ENCODE measurements around the gene SH3GLB1. TPM values are rescaled to one million over a fixed set of nuclear protein-coding genes. Genes with fewer than 3 reads are reported as not detected.
"Not testable (repeated sequence)": the region's sequence is repeated elsewhere in the genome, so short reads cannot be mapped to it uniquely, and the experiment has no call there.

The SH3GLB1 gene
- total RNA-seq, 1 experiment from 2014 or later: 25.0 TPM

GRCh38 chr1:86696522-86696921 is 7.9 kb upstream of the SH3GLB1 start:
- H3K79me2 ChIP-seq (ENCODE audit: low read length): no peaks in the 10 kb centered on the region
- no peak overlapping the region for H3K27ac ChIP-seq (ENCODE audit: low read length)
- H3F3A ChIP-seq (ENCODE audit: low read length, unreplicated experiment): no peaks in the 10 kb centered on the region
- intact Hi-C loops (cut with micrococcal nuclease): no loop called here
- no peak overlapping the region for H3K4me3 ChIP-seq (ENCODE audit: low read length)
- BruUV-seq (replicated peaks): no TSS peak
- peaks cover 20% of the 10 kb centered on the region for H3K4me1 ChIP-seq (ENCODE audit: insufficient read depth, low read length)
- no peaks in the 10 kb centered on the region for H3K36me3 ChIP-seq (ENCODE audit: low read depth, low read length)
- ATAC-seq (peak; percentile 75), DNase-seq (peak; percentile 33)
- ChIA-PET POLR2A (ENCODE audit: unreplicated experiment) (no interaction called here), CTCF (no interaction called here)
- peak overlapping the region; percentile 66; the same call in 1 of the 2 replicates for H3K4me2 ChIP-seq (ENCODE audit: low read length)
- no peaks in the 10 kb centered on the region for H3K9me2 ChIP-seq (replicated peaks; ENCODE audit: low read length)
- no peaks in the 10 kb centered on the region for H3K9me3 ChIP-seq (ENCODE audit: low read length)
- H4K20me1 ChIP-seq (ENCODE audit: low read length): no peaks in the 10 kb centered on the region
- H3K27me3 ChIP-seq (ENCODE audit: low read length): no peaks in the 10 kb centered on the region
- TF ChIP-seq EZH2phosphoT487 (IDR thresholded peaks at IDR 0.05; ENCODE audit: borderline replicate concordance, low read length) (no peak), EZH2 (IDR thresholded peaks at IDR 0.05; ENCODE audit: low read length, unreplicated experiment) (no peak), CTCF (conservative IDR thresholded peaks at IDR 0.05; ENCODE audit: low read depth, low read length) (no peak)
- H3K9ac ChIP-seq (ENCODE audit: low read length): no peak overlapping the region
- no peak overlapping the region for H2AFZ ChIP-seq (ENCODE audit: low read length)

GRCh38 chr1:86699186-86699585 is 5.2 kb upstream of the SH3GLB1 start:
- no peak overlapping the region for H3K9ac ChIP-seq (ENCODE audit: low read length)
- ATAC-seq (no peak), DNase-seq (no peak)
- no peak overlapping the region for H2AFZ ChIP-seq (ENCODE audit: low read length)
- no peaks in the 10 kb centered on the region for H3K9me3 ChIP-seq (ENCODE audit: low read length)
- ChIA-PET POLR2A (ENCODE audit: unreplicated experiment) (no interaction called here), CTCF (no interaction called here)
- H4K20me1 ChIP-seq (ENCODE audit: low read length): no peaks in the 10 kb centered on the region
- intact Hi-C loops (cut with micrococcal nuclease): no loop called here
- H3K27ac ChIP-seq (ENCODE audit: low read length): no peak overlapping the region
- no peak overlapping the region for H3K4me2 ChIP-seq (ENCODE audit: low read length)
- no peak overlapping the region for H3K4me3 ChIP-seq (ENCODE audit: low read length)
- H3K9me2 ChIP-seq (replicated peaks; ENCODE audit: low read length): no peaks in the 10 kb centered on the region
- no peaks in the 10 kb centered on the region for H3K36me3 ChIP-seq (ENCODE audit: low read depth, low read length)
- H3F3A ChIP-seq (ENCODE audit: low read length, unreplicated experiment): no peaks in the 10 kb centered on the region
- H3K27me3 ChIP-seq (ENCODE audit: low read length): no peaks in the 10 kb centered on the region
- no peaks in the 10 kb centered on the region for H3K79me2 ChIP-seq (ENCODE audit: low read length)
- H3K4me1 ChIP-seq (ENCODE audit: insufficient read depth, low read length): peaks cover 26% of the 10 kb centered on the region
- no TSS peak for BruUV-seq (replicated peaks)
- no peak for TF ChIP-seq EZH2phosphoT487 (IDR thresholded peaks at IDR 0.05; ENCODE audit: borderline replicate concordance, low read length)
- no peak for TF ChIP-seq CTCF (conservative IDR thresholded peaks at IDR 0.05; ENCODE audit: low read depth, low read length)
- TF ChIP-seq EZH2 (IDR thresholded peaks at IDR 0.05; ENCODE audit: low read length, unreplicated experiment): no peak

GRCh38 chr1:86701731-86702130 is 2.6 kb upstream of the SH3GLB1 start:
- BruUV-seq (replicated peaks): no TSS peak
- peaks cover 18% of the 10 kb centered on the region for H3K79me2 ChIP-seq (ENCODE audit: low read length)
- no peak overlapping the region for H3K9ac ChIP-seq (ENCODE audit: low read length)
- no peaks in the 10 kb centered on the region for H3K9me3 ChIP-seq (ENCODE audit: low read length)
- no peak for DNase-seq
- H3K9me2 ChIP-seq (replicated peaks; ENCODE audit: low read length): no peaks in the 10 kb centered on the region
- no peak overlapping the region for H3K4me2 ChIP-seq (ENCODE audit: low read length)
- no peak overlapping the region for H3K4me3 ChIP-seq (ENCODE audit: low read length)
- no peaks in the 10 kb centered on the region for H3K27me3 ChIP-seq (ENCODE audit: low read length)
- no peak for ATAC-seq
- H3F3A ChIP-seq (ENCODE audit: low read length, unreplicated experiment): no peaks in the 10 kb centered on the region
- ChIA-PET POLR2A (ENCODE audit: unreplicated experiment) (no interaction called here), CTCF (no interaction called here)
- no peak overlapping the region for H2AFZ ChIP-seq (ENCODE audit: low read length)
- peaks cover 13% of the 10 kb centered on the region for H4K20me1 ChIP-seq (ENCODE audit: low read length)
- intact Hi-C loops (cut with micrococcal nuclease): loop anchor here (10.0 kb wide), 2 partner anchors 83 to 213 kb away; partner anchors contain the start of genes HS2ST1 and SELENOF
- H3K36me3 ChIP-seq (ENCODE audit: low read depth, low read length): no peaks in the 10 kb centered on the region
- TF ChIP-seq EZH2phosphoT487 (IDR thresholded peaks at IDR 0.05; ENCODE audit: borderline replicate concordance, low read length): no peak
- TF ChIP-seq EZH2 (IDR thresholded peaks at IDR 0.05; ENCODE audit: low read length, unreplicated experiment): no peak
- TF ChIP-seq CTCF (conservative IDR thresholded peaks at IDR 0.05; ENCODE audit: low read depth, low read length): no peak
- H3K27ac ChIP-seq (ENCODE audit: low read length): no peak overlapping the region
- H3K4me1 ChIP-seq (ENCODE audit: insufficient read depth, low read length): peaks cover 16% of the 10 kb centered on the region

- Histone ChIP-seq H3K4me3 (ENCODE audit: low read length) (peak overlapping the region; percentile 92; the same call in 1 of the 2 replicates), H2AFZ (ENCODE audit: low read length) (peak overlapping the region; percentile 92), H3K4me2 (ENCODE audit: low read length) (peak overlapping the region; percentile 90), H4K20me1 (ENCODE audit: low read length) (peaks cover 18% of the 10 kb centered on the region), H3K4me1 (ENCODE audit: insufficient read depth, low read length) (peaks cover 23% of the 10 kb centered on the region), H3K79me2 (ENCODE audit: low read length) (peaks cover 31% of the 10 kb centered on the region)
- H3K27me3 ChIP-seq (ENCODE audit: low read length); H3K9me2 ChIP-seq (replicated peaks; ENCODE audit: low read length); H3K27ac ChIP-seq (ENCODE audit: low read length); BruUV-seq (replicated peaks); H3K36me3 ChIP-seq (ENCODE audit: low read depth, low read length); POLR2A ChIA-PET (ENCODE audit: unreplicated experiment); H3F3A ChIP-seq (ENCODE audit: low read length, unreplicated experiment); DNase-seq; H3K9me3 ChIP-seq (ENCODE audit: low read length); H3K9ac ChIP-seq (ENCODE audit: low read length); ATAC-seq: not testable (repeated sequence)
- CTCF ChIA-PET: interaction anchor here (2.0 kb wide), 1 partner anchor 11 kb away, joined by 23 read pairs; no protein-coding TSS in a partner anchor
- intact Hi-C loops (cut with micrococcal nuclease): loop anchor here (10.0 kb wide), 2 partner anchors 82 to 212 kb away; partner anchors contain the start of genes HS2ST1 and SELENOF
Measured at GRCh38 chr1:86702954-86703494, 1.4 kb upstream of the SH3GLB1 start.
